B cell (primary cell): ENCODE measurements around the gene KLK2.

ENCODE experiments used
- CTCF ChIP-seq: fragments of 200-600 bp; IDR thresholded peaks from one replicate; pipeline ENCODE4 v1.8.0; 2022; ENCODE audit warnings: antibody characterized with exemption, mild to moderate bottlenecking
- EZH2 ChIP-seq: IDR thresholded peaks from 2 replicates; pipeline ENCODE4 v1.6.1; 2012; ENCODE audit warnings: borderline replicate concordance, low read depth, mild to moderate bottlenecking, moderate library complexity, low read length; ENCODE audit not compliant: insufficient read depth, poor library complexity, severe bottlenecking

- no peak for TF ChIP-seq CTCF
- TF ChIP-seq EZH2 = no peak
These were observed 52.9 kb downstream of the KLK2 start for GRCh38 chr19:50926144-50926543.
